Suprapubic skin (tissue), 4 donors: Measurements from ENCODE around the gene TMEM72.

Experiments
- EP300 ChIP-seq: sonication (generic); formaldehyde crosslinking; IDR thresholded peaks from one replicate; pipeline ENCODE4 v1.6.1; 2017; ENCODE audit warnings: antibody characterized with exemption
- POLR2A ChIP-seq, 2 donors: fragments of 450-650 bp; IDR thresholded peaks; one replicate each; pipeline ENCODE4 v1.6.1; 2017; ENCODE audit warnings: antibody characterized with exemption in 2 of 2, mild to moderate bottlenecking in 2 of 2, moderate library complexity in 2 of 2
- POLR2AphosphoS5 ChIP-seq, 3 donors: sonication (generic); formaldehyde crosslinking; IDR thresholded peaks; one replicate each; pipeline ENCODE4 v1.6.1; 2017; ENCODE audit warnings: antibody characterized with exemption in 3 of 3
- TF ChIP-seq, protein P1 (sequence below), 2 donors: fragments of 200-600 bp in 1 of 2; fragments of 450-650 bp in 1 of 2; sonication (generic) in 1 of 2; IDR thresholded peaks; one replicate each; pipeline ENCODE4 v1.5.1; 2016 to 2019; ENCODE audit warnings: antibody characterized with exemption in 2 of 2, mild to moderate bottlenecking in 1 of 2, moderate library complexity in 1 of 2

DNA sequence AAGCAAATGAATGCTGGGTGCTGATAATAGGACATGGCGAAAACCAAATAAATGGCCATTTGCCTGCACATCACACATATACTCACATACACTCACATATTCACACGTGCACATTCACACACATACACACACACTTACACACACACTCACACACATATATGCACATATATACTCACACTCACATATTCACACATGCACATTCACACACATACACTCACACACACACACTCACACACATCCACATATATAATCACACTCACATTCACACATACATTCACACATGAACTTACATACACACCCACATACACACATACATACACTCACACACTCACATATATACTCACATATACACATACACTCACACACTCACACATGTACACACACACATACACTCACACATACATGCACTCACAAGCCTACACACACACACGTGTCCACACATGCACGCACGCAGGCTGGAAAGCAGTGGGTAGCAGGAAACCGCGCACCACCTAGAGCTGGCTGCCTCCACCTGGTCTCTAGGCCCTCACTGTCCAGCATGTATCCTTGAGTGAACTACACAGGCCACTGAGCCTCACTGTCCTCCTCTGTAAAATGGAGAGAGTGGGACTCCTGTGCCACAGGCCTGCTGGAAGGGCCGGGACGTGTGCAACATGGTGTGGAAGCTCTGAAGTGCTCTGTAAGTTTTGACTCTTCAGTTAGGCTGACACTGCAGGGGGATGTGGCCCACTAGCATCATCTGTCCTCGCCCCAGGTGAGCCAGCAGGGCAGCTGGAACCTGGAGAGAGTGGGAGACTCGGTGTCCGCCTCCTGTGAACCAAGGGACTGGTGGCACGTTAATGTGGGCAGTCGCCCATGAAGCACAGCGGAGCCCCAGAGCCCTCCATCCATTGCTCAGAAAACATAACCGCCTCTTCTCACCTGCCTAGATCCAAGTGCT is 14.9 kb downstream of the TMEM72 start:
- TF ChIP-seq EP300 (no peak), POLR2A (IDR thresholded peaks at IDR 0.05) (no peak), POLR2AphosphoS5 (IDR thresholded peaks at IDR 0.05) (no peak)
- TF ChIP-seq, protein P1, sequence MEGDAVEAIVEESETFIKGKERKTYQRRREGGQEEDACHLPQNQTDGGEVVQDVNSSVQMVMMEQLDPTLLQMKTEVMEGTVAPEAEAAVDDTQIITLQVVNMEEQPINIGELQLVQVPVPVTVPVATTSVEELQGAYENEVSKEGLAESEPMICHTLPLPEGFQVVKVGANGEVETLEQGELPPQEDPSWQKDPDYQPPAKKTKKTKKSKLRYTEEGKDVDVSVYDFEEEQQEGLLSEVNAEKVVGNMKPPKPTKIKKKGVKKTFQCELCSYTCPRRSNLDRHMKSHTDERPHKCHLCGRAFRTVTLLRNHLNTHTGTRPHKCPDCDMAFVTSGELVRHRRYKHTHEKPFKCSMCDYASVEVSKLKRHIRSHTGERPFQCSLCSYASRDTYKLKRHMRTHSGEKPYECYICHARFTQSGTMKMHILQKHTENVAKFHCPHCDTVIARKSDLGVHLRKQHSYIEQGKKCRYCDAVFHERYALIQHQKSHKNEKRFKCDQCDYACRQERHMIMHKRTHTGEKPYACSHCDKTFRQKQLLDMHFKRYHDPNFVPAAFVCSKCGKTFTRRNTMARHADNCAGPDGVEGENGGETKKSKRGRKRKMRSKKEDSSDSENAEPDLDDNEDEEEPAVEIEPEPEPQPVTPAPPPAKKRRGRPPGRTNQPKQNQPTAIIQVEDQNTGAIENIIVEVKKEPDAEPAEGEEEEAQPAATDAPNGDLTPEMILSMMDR (IDR thresholded peaks at IDR 0.05), result no peak
